ES-I3 (cell line): ENCODE data around the gene NEK7.

ENCODE experiments used
- H3K36me3 ChIP-seq: 2 replicates; pipeline ENCODE4 v1.6.1; 2013; ENCODE audit warnings: mild to moderate bottlenecking, low read length, control low read depth, moderate library complexity; ENCODE audit not compliant: insufficient read depth
- H3K4me1 ChIP-seq: 2 replicates; pipeline ENCODE4 v1.6.1; 2013; ENCODE audit warnings: mild to moderate bottlenecking, control low read depth, low read length; ENCODE audit not compliant: insufficient read depth
- H3K9ac ChIP-seq: 2 replicates; pipeline ENCODE4 v1.6.1; 2013; ENCODE audit warnings: low read depth, mild to moderate bottlenecking, low read length, moderate library complexity
- H3K9me3 ChIP-seq: 2 replicates; pipeline ENCODE4 v1.6.1; 2013; ENCODE audit warnings: mild to moderate bottlenecking, low read length, moderate library complexity; ENCODE audit not compliant: control insufficient read depth, insufficient read depth

NEK7 gene

GRCh38 chr1:198346178-198346577, 189.4 kb downstream of the NEK7 start:
- H3K9ac ChIP-seq: no peak overlapping the region
- H3K36me3 ChIP-seq: no peaks in the 10 kb centered on the region
- no peaks in the 10 kb centered on the region for H3K4me1 ChIP-seq
- H3K9me3 ChIP-seq: no peaks in the 10 kb centered on the region

- H3K9me3 ChIP-seq: no peaks in the 10 kb centered on the region
- no peaks in the 10 kb centered on the region for H3K4me1 ChIP-seq
- H3K36me3 ChIP-seq: no peaks in the 10 kb centered on the region
- H3K9ac ChIP-seq: no peak overlapping the region
Observed at GRCh38 chr1:198350456-198350855, 193.7 kb downstream of the NEK7 start.

GRCh38 chr1:198352975-198353695, 196.3 kb downstream of the NEK7 start:
- no peaks in the 10 kb centered on the region for H3K9me3 ChIP-seq
- H3K36me3 ChIP-seq: no peaks in the 10 kb centered on the region
- no peaks in the 10 kb centered on the region for H3K4me1 ChIP-seq
- no peak overlapping the region for H3K9ac ChIP-seq

GRCh38 chr1:198357937-198358336, 201.1 kb downstream of the NEK7 start:
- Histone ChIP-seq H3K9ac (no peak overlapping the region), H3K4me1 (no peaks in the 10 kb centered on the region), H3K36me3 (no peaks in the 10 kb centered on the region), H3K9me3 (no peaks in the 10 kb centered on the region)

GRCh38 chr1:198359024-198359653, 202.3 kb downstream of the NEK7 start:
- H3K9ac ChIP-seq: no peak overlapping the region
- no peaks in the 10 kb centered on the region for H3K4me1 ChIP-seq
- H3K36me3 ChIP-seq: no peaks in the 10 kb centered on the region
- H3K9me3 ChIP-seq: no peaks in the 10 kb centered on the region

- Histone ChIP-seq H3K9me3 (no peaks in the 10 kb centered on the region), H3K9ac (no peak overlapping the region)
Observed at GRCh38 chr1:198360208-198360729, 203.5 kb downstream of the NEK7 start.

GRCh38 chr1:198361237-198361767, 204.5 kb downstream of the NEK7 start:
- Histone ChIP-seq H3K9ac (no peak overlapping the region), H3K36me3 (no peaks in the 10 kb centered on the region), H3K9me3 (no peaks in the 10 kb centered on the region), H3K4me1 (no peaks in the 10 kb centered on the region)

More at GRCh38 chr1:198360208-198360729, 203.5 kb downstream of the NEK7 start:
- H3K4me1 ChIP-seq: no peaks in the 10 kb centered on the region
- H3K36me3 ChIP-seq: no peaks in the 10 kb centered on the region

- Histone ChIP-seq H3K9ac (no peak overlapping the region), H3K9me3 (no peaks in the 10 kb centered on the region), H3K36me3 (no peaks in the 10 kb centered on the region), H3K4me1 (no peaks in the 10 kb centered on the region)
Observed at GRCh38 chr1:198363625-198364151, 206.9 kb downstream of the NEK7 start.

- Histone ChIP-seq H3K4me1 (no peaks in the 10 kb centered on the region), H3K9ac (no peak overlapping the region), H3K36me3 (no peaks in the 10 kb centered on the region), H3K9me3 (no peaks in the 10 kb centered on the region)
Observed at GRCh38 chr1:198364471-198364870, 207.7 kb downstream of the NEK7 start.

GRCh38 chr1:198367296-198367695, 210.5 kb downstream of the NEK7 start:
- Histone ChIP-seq H3K4me1 (no peaks in the 10 kb centered on the region), H3K36me3 (no peaks in the 10 kb centered on the region), H3K9me3 (no peaks in the 10 kb centered on the region), H3K9ac (no peak overlapping the region)

GRCh38 chr1:198370996-198371395, 214.2 kb downstream of the NEK7 start:
- Histone ChIP-seq H3K9me3 (peaks cover 7% of the 10 kb centered on the region), H3K36me3 (no peaks in the 10 kb centered on the region), H3K9ac (no peak overlapping the region), H3K4me1 (no peaks in the 10 kb centered on the region)
